ENCODE measurements around the gene EEF2K. TPM values are rescaled to one million over a fixed set of nuclear protein-coding genes. Genes with fewer than 3 reads are reported as not detected.

Gene EEF2K
- total RNA-seq = 20.1 TPM
- 1 to 10 TPM; 2.7 to 4.0 (median 3.2) TPM for polyA plus RNA-seq

DNA sequence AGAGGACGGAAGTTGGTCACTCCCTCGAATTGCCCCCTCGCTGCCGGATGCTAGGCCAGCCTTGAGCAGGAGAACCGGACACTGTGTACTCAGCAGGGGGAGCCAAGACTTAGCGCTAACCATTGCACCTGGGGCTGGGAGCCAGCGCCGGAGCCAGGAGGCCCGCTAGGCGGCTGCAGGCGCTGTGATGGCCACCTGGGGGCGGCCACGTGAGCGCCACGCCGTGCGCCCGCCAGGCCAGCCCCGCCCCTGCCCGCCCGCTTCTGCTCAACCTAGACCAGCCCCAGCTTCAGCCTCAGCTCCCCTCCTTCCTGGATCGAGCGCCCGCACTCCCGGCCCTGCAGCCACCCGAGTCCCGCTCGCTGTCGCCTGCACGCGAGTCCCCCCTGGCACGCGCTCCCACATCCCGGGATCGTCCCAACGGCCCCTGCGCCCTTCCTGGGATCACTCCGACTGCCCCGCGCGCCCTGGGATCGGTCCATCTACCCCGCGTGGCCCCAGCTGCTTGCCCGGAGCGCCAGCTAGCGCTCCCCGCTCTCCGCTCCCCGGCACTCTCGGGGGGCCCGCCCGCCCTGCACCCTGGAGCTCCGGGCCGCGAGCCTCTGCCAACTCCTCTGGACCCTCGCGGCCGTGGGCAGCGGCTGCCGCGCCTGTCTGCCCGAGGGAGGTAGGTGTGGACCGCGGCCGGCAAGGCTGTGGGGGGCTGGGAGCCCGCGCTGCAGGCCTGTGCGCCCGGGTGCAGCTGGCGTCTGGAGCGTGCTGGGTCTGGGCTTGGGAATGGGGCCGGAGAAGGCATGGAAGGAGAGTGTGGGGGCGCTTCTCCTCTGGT, at the start of gene EEF2K:
Gene EEF2K (plus strand): TSS at position 266 of the 829 bp plus-strand sequence. CDS start 19,452 bp downstream, outside the sequence.
- H3K4me1 ChIP-seq (ENCODE audit: control insufficient read depth, insufficient read depth, low read length, poor library complexity, severe bottlenecking) = peaks cover 26% of the 10 kb centered on the region
- Mint-ChIP-seq H3K27ac (peak within 1 kb of the TSS; percentile 67 to 92 (median 86)), H3K4me1 (peaks cover 12 to 53% (median 28%) of the 10 kb centered on the region in 4 donors)

DNA sequence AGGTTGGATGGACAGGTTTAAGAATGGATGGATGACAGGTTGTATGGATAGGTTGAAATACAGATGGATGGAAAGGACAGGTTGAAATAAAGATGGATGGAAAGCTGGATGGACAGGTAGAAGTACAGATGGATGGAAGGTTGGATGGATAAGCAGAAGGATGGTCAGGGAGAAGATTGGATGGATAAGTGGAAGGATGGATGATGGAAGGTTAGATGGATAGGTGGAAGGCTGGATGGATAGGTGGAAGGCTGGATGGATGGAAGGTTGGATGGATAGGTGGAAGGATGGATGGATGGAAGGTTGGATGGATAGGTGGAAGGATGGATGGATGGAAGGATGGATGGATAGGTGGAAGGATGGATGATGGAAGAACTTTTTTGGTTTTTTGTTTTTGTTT, 44.7 kb upstream of the EEF2K start:
- Mint-ChIP-seq H3K4me1 (peaks cover 0 to 12% (median 5%) of the 10 kb centered on the region in 4 donors), H3K27ac (peak overlapping the region in 1 of 3 donors; percentile 50), H3K9me3 (peaks cover 0 to 5% (median 0%) of the 10 kb centered on the region in 7 donors), H3K36me3 (peaks cover 5% of the 10 kb centered on the region), H3K4me3 (peak overlapping the region in 2 of 4 donors; percentile 20 to 44), H3K27me3 (peaks cover 29% of the 10 kb centered on the region)
- Histone ChIP-seq H3K9me3 (ENCODE audit: control insufficient read depth in 2 of 2, low read length in 2 of 2) (no peaks in the 10 kb centered on the region), H3K36me3 (ENCODE audit: control insufficient read depth, insufficient read depth, low read length) (no peaks in the 10 kb centered on the region), H3K4me3 (ENCODE audit: low read depth, low read length) (no peak overlapping the region), H3K4me1 (ENCODE audit: control insufficient read depth, insufficient read depth, low read length, poor library complexity, severe bottlenecking) (peaks cover 10% of the 10 kb centered on the region), H3K27ac (ENCODE audit: insufficient read depth, low read length, poor library complexity, severe bottlenecking) (no peak overlapping the region), H3K27me3 (ENCODE audit: control insufficient read depth, insufficient read depth, low read length) (peaks cover 18% of the 10 kb centered on the region)
- DNase-seq = no peak
- ATAC-seq (ENCODE audit: low read depth in 2 of 2) = no peak

More for the DNA sequence above, at the start of gene EEF2K:
- H3K9me3 Mint-ChIP-seq = no peaks in the 10 kb centered on the region
- H3K36me3 Mint-ChIP-seq = peaks cover 5% of the 10 kb centered on the region
- peak within 1 kb of the TSS; percentile 84 for H3K4me3 ChIP-seq (ENCODE audit: low read depth, low read length)
- no peaks in the 10 kb centered on the region for H3K27me3 Mint-ChIP-seq
- H3K27ac ChIP-seq (ENCODE audit: insufficient read depth, low read length, poor library complexity, severe bottlenecking) = peak within 1 kb of the TSS; percentile 73
- DNase-seq (peak; percentile 71 to 92 (median 75)), ATAC-seq (ENCODE audit: low read depth in 2 of 2) (peak; percentile 88 to 90)
- no peaks in the 10 kb centered on the region for H3K27me3 ChIP-seq (ENCODE audit: control insufficient read depth, insufficient read depth, low read length)
- peak within 1 kb of the TSS; percentile 85 to 98 (median 92) for H3K4me3 Mint-ChIP-seq
- no peaks in the 10 kb centered on the region for H3K9me3 ChIP-seq (ENCODE audit: control insufficient read depth in 2 of 2, low read length in 2 of 2)
- H3K36me3 ChIP-seq (ENCODE audit: control insufficient read depth, insufficient read depth, low read length) = peaks cover 3% of the 10 kb centered on the region

DNA sequence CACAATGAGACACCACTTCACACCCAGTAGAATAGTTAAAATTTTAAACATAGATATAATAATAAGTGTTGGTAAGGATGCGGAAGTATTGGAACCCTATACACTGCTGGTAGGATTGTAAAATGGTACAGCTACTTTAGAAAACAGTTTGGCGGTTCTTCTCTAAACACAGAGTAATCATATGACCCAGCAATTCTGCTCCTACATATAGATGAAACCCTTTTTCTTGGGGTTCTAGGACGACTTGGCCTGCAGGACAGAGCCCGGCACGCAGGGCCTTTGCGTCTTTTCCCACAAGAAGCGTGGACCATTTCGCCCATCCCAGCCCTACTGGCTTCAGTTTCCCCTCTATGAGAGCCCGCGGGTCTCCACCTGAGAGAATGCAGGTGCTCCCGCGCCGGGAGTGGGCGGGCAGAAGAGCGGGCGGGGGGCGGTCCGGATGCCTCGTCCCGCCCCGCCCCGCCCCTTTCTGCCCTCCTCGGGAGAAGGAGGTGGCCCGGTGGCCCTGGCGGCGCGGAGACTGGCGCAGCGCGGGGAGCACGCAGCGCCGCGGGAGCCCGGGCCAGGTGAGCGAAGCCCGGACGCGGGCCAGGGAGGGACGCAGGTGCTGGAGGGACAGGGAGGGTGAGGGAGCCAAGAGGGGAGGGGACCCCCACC, 44.0 kb upstream of the EEF2K start, which contains the start of gene SDR42E2:
Gene SDR42E2 (plus strand): TSS at position 508 of the 657 bp plus-strand sequence. CDS start 3,077 bp downstream, outside the sequence.
- Histone ChIP-seq H3K4me3 (ENCODE audit: low read depth, low read length) (no peak within 1 kb of the TSS), H3K27me3 (ENCODE audit: control insufficient read depth, insufficient read depth, low read length) (peaks cover 18% of the 10 kb centered on the region), H3K9me3 (ENCODE audit: control insufficient read depth in 2 of 2, low read length in 2 of 2) (no peaks in the 10 kb centered on the region), H3K4me1 (ENCODE audit: control insufficient read depth, insufficient read depth, low read length, poor library complexity, severe bottlenecking) (peaks cover 10% of the 10 kb centered on the region), H3K36me3 (ENCODE audit: control insufficient read depth, insufficient read depth, low read length) (no peaks in the 10 kb centered on the region), H3K27ac (ENCODE audit: insufficient read depth, low read length, poor library complexity, severe bottlenecking) (no peak within 1 kb of the TSS)
- ATAC-seq (ENCODE audit: low read depth in 2 of 2) = peak; percentile 67 to 79
- Mint-ChIP-seq H3K9me3 (peaks cover 0 to 5% (median 0%) of the 10 kb centered on the region in 7 donors), H3K4me3 (peak within 1 kb of the TSS in 3 of 4 donors; percentile 18 to 78 (median 62)), H3K27me3 (peaks cover 29% of the 10 kb centered on the region), H3K36me3 (peaks cover 5% of the 10 kb centered on the region), H3K4me1 (peaks cover 0 to 12% (median 5%) of the 10 kb centered on the region in 4 donors), H3K27ac (no peak within 1 kb of the TSS)
- DNase-seq = peak; percentile 26 to 51 (median 35)

DNA sequence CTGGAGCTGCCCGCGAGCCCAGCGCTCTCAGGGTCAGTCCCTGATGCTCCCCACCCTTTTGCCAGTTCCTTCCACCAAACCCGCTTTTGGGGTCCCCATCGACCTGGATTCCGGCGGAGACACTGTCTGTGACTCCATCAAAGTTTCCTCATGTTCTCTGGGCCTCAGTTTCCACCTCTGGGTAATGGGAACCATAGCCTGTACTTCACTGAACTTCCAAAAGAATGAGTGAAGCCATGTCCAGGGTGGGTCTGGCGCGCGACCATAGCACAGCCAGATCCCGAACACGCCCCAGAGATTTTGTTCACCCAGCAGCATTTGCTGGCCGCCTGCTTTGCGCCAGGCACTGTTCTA, 43.4 kb upstream of the EEF2K start:
- H3K4me3 Mint-ChIP-seq = peak overlapping the region in 2 of 4 donors; percentile 19 to 53

DNA sequence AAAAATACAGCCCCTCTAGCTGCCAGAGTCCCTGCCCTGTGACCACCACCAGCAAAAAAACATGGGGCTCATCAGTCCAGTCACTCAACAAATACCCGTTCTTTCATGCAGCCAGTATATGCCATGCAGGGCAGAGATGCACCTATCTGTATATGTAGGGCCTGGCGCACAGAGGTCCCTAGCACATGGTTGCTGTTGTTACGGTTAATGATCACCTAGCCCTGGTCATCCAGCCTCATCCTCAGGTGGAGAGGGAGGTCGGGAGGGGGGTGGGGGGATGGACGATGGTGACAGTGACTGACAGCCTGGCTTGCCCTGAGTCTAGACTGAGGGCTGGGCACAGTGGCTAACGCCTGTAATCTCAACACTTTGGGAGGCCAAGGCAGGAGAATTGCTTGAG, 42.3 kb upstream of the EEF2K start:
- Histone ChIP-seq H3K4me3 (ENCODE audit: low read depth, low read length) (no peak overlapping the region), H3K27ac (ENCODE audit: insufficient read depth, low read length, poor library complexity, severe bottlenecking) (no peak overlapping the region), H3K36me3 (ENCODE audit: control insufficient read depth, insufficient read depth, low read length) (no peaks in the 10 kb centered on the region), H3K4me1 (ENCODE audit: control insufficient read depth, insufficient read depth, low read length, poor library complexity, severe bottlenecking) (peaks cover 10% of the 10 kb centered on the region), H3K9me3 (ENCODE audit: control insufficient read depth in 2 of 2, low read length in 2 of 2) (no peaks in the 10 kb centered on the region), H3K27me3 (ENCODE audit: control insufficient read depth, insufficient read depth, low read length) (peaks cover 18% of the 10 kb centered on the region)
- DNase-seq (no peak), ATAC-seq (ENCODE audit: low read depth in 2 of 2) (no peak)
- Mint-ChIP-seq H3K27ac (no peak overlapping the region), H3K36me3 (peaks cover 5% of the 10 kb centered on the region), H3K9me3 (peaks cover 0 to 5% (median 0%) of the 10 kb centered on the region in 7 donors), H3K4me1 (peaks cover 0 to 12% (median 5%) of the 10 kb centered on the region in 4 donors), H3K4me3 (no peak overlapping the region), H3K27me3 (peaks cover 23% of the 10 kb centered on the region)

More for the DNA sequence above, 43.4 kb upstream of the EEF2K start:
- ATAC-seq (ENCODE audit: low read depth in 2 of 2) (no peak), DNase-seq (no peak)
- Mint-ChIP-seq H3K27ac (no peak overlapping the region), H3K27me3 (peaks cover 29% of the 10 kb centered on the region), H3K36me3 (peaks cover 5% of the 10 kb centered on the region), H3K4me1 (peaks cover 0 to 12% (median 5%) of the 10 kb centered on the region in 4 donors), H3K9me3 (peaks cover 0 to 5% (median 0%) of the 10 kb centered on the region in 7 donors)
- no peaks in the 10 kb centered on the region for H3K36me3 ChIP-seq (ENCODE audit: control insufficient read depth, insufficient read depth, low read length)
- H3K27ac ChIP-seq (ENCODE audit: insufficient read depth, low read length, poor library complexity, severe bottlenecking) = no peak overlapping the region
- H3K4me1 ChIP-seq (ENCODE audit: control insufficient read depth, insufficient read depth, low read length, poor library complexity, severe bottlenecking) = peaks cover 10% of the 10 kb centered on the region
- no peaks in the 10 kb centered on the region for H3K9me3 ChIP-seq (ENCODE audit: control insufficient read depth in 2 of 2, low read length in 2 of 2)
- H3K27me3 ChIP-seq (ENCODE audit: control insufficient read depth, insufficient read depth, low read length) = peaks cover 18% of the 10 kb centered on the region
- no peak overlapping the region for H3K4me3 ChIP-seq (ENCODE audit: low read depth, low read length)

DNA sequence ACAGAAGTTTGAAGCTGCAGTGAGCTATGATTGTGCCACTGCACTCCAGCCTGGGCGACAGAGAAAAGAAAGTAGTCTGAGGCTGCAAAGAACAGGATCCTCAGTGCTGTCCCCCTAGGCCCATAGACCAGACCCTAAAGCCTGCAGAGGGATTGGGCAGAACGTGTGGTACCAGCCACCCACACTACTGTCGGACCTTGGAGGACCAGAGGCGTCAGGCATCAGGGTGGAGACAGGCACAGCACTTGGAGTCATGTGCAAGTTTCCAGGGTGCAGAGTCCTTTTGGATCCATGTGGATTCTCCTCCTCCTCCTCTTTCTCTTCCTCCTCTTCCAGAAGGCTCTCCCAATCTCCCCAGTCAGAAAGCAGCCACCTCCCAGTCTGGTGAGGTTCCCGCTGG, 41.6 kb upstream of the EEF2K start:
- peaks cover 5% of the 10 kb centered on the region for H3K36me3 Mint-ChIP-seq
- peaks cover 0 to 12% (median 5%) of the 10 kb centered on the region in 4 donors for H3K4me1 Mint-ChIP-seq
- H3K27me3 Mint-ChIP-seq = peaks cover 19% of the 10 kb centered on the region
- Histone ChIP-seq H3K27me3 (ENCODE audit: control insufficient read depth, insufficient read depth, low read length) (peaks cover 18% of the 10 kb centered on the region), H3K36me3 (ENCODE audit: control insufficient read depth, insufficient read depth, low read length) (no peaks in the 10 kb centered on the region), H3K27ac (ENCODE audit: insufficient read depth, low read length, poor library complexity, severe bottlenecking) (no peak overlapping the region), H3K4me3 (ENCODE audit: low read depth, low read length) (no peak overlapping the region), H3K9me3 (ENCODE audit: control insufficient read depth in 2 of 2, low read length in 2 of 2) (no peaks in the 10 kb centered on the region), H3K4me1 (ENCODE audit: control insufficient read depth, insufficient read depth, low read length, poor library complexity, severe bottlenecking) (peaks cover 10% of the 10 kb centered on the region)
- DNase-seq (no peak), ATAC-seq (ENCODE audit: low read depth in 2 of 2) (no peak)
- no peak overlapping the region for H3K27ac Mint-ChIP-seq
- H3K9me3 Mint-ChIP-seq = peaks cover 0 to 5% (median 0%) of the 10 kb centered on the region in 7 donors
- H3K4me3 Mint-ChIP-seq = no peak overlapping the region

DNA sequence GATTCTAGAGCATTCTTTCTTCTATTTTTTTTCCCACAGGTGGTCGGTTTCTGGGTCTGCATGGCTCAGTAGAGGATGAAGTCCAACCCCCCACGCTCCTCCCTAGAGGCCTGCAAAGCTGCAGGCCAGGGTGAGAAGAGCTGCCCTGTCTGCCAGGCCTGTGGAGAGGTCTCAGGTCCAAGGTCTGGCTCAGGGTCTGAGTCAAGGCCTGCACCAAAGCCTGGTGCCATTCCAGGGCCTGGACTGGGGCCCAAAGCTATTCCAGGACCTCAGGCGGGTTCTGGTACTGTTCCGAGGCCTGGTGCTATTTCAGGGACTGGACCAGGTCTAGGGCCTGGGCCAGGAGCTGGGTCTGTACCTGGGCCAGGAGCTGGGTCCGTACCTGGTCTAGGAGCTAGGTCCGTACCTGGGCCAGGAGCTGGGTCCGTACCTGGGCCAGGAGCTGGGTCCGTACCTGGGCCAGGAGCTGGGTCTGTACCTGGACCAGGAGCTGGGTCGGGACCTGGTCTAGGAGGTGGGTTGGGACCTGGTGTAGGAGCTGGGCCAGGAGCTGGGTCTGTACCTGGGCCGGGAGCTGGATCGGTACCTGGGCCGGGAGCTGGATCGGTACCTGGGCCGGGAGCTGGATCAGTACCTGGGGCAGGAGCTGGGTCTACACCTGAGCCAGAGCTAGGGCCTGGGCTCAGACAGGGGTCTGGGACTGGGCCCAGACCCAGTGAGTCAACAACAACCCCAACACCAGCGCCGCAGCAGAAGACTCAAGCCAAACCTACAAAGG, 40.4 kb upstream of the EEF2K start:
- Histone ChIP-seq H3K9me3 (ENCODE audit: control insufficient read depth in 2 of 2, low read length in 2 of 2) (no peaks in the 10 kb centered on the region), H3K36me3 (ENCODE audit: control insufficient read depth, insufficient read depth, low read length) (no peaks in the 10 kb centered on the region), H3K27me3 (ENCODE audit: control insufficient read depth, insufficient read depth, low read length) (peaks cover 7% of the 10 kb centered on the region), H3K4me3 (ENCODE audit: low read depth, low read length) (no peak overlapping the region), H3K27ac (ENCODE audit: insufficient read depth, low read length, poor library complexity, severe bottlenecking) (no peak overlapping the region), H3K4me1 (ENCODE audit: control insufficient read depth, insufficient read depth, low read length, poor library complexity, severe bottlenecking) (peaks cover 10% of the 10 kb centered on the region)
- Mint-ChIP-seq H3K9me3 (peaks cover 0 to 5% (median 0%) of the 10 kb centered on the region in 7 donors), H3K4me1 (peaks cover 0 to 12% (median 5%) of the 10 kb centered on the region in 4 donors), H3K4me3 (no peak overlapping the region), H3K27ac (no peak overlapping the region), H3K36me3 (peaks cover 5% of the 10 kb centered on the region), H3K27me3 (peaks cover 14% of the 10 kb centered on the region)
- ATAC-seq (ENCODE audit: low read depth in 2 of 2) (no peak), DNase-seq (no peak)

All from CD4-positive, CD25-positive, alpha-beta regulatory T cell (primary cell).